GM23248 (cell line): ENCODE data around the gene TYSND1. TPM values are rescaled to one million over a fixed set of nuclear protein-coding genes. Genes with fewer than 3 reads are reported as not detected.
"Not testable (repeated sequence)": the region's sequence is repeated elsewhere in the genome, so short reads cannot be mapped to it uniquely, and the experiment has no call there.

ENCODE experiments used
- DNase-seq: peaks from one replicate; pipeline ENCODE4 v3.0.0-alpha.2; 2015
- H2AFZ ChIP-seq: fragments of 200-600 bp; sonication (generic); 2 replicates; pipeline ENCODE4 v1.6.1; 2016; ENCODE audit warnings: antibody characterized with exemption
- H3F3A ChIP-seq: fragments of 200-600 bp; sonication (generic); 2 replicates; pipeline ENCODE4 v1.6.1; 2016; ENCODE audit warnings: mild to moderate bottlenecking, antibody characterized with exemption, mixed run types; ENCODE audit not compliant: insufficient read depth
- H3K27ac ChIP-seq: fragments of 200-600 bp; sonication (generic); 2 replicates; pipeline ENCODE4 v1.5.1; 2016; ENCODE audit warnings: mild to moderate bottlenecking
- H3K27me3 ChIP-seq: fragments of 200-600 bp; sonication (generic); replicated peaks from 2 replicates; pipeline ENCODE4 v1.6.1; 2016; ENCODE audit warnings: mild to moderate bottlenecking; ENCODE audit not compliant: insufficient read depth
- H3K36me3 ChIP-seq: fragments of 200-600 bp; sonication (generic); 2 replicates; pipeline ENCODE4 v1.6.1; 2016; ENCODE audit warnings: low read depth, mild to moderate bottlenecking
- H3K4me1 ChIP-seq: fragments of 200-600 bp; sonication (generic); 2 replicates; pipeline ENCODE4 v1.6.1; 2016; ENCODE audit warnings: mild to moderate bottlenecking; ENCODE audit not compliant: insufficient read depth
- H3K4me2 ChIP-seq: fragments of 200-600 bp; sonication (generic); one replicate; pipeline ENCODE4 v1.6.1; 2016; ENCODE audit warnings: mild to moderate bottlenecking; ENCODE audit not compliant: unreplicated experiment
- H3K4me3 ChIP-seq: fragments of 200-600 bp; sonication (generic); 2 replicates; pipeline ENCODE4 v1.5.1; 2016; ENCODE audit warnings: mild to moderate bottlenecking
- H3K79me2 ChIP-seq: fragments of 200-600 bp; sonication (generic); 2 replicates; pipeline ENCODE4 v1.6.1; 2016; ENCODE audit warnings: mild to moderate bottlenecking; ENCODE audit not compliant: insufficient read depth
- H3K9ac ChIP-seq: fragments of 200-600 bp; sonication (generic); 2 replicates; pipeline ENCODE4 v1.6.1; 2016; ENCODE audit warnings: mild to moderate bottlenecking
- H3K9me2 ChIP-seq: fragments of 200-600 bp; sonication (generic); 2 replicates; pipeline ENCODE4 v1.6.1; 2016; ENCODE audit warnings: mixed run types, mild to moderate bottlenecking, moderate library complexity; ENCODE audit not compliant: insufficient read depth
- H3K9me3 ChIP-seq: fragments of 200-600 bp; sonication (generic); one replicate; pipeline ENCODE4 v1.6.1; 2017; ENCODE audit warnings: low read depth
- H4K20me1 ChIP-seq: fragments of 200-600 bp; sonication (generic); 2 replicates; pipeline ENCODE4 v1.6.0; 2016; ENCODE audit not compliant: insufficient read depth
- EZH2 ChIP-seq: fragments of 200-600 bp; sonication (generic); IDR thresholded peaks from 2 replicates; pipeline ENCODE4 v1.6.1; 2018; ENCODE audit warnings: antibody characterized with exemption, mild to moderate bottlenecking; ENCODE audit not compliant: insufficient read depth, poor library complexity, severe bottlenecking
- EZH2phosphoT487 ChIP-seq: fragments of 200-600 bp; sonication (generic); IDR thresholded peaks from 2 replicates; pipeline ENCODE4 v1.6.1; 2018; ENCODE audit warnings: antibody characterized with exemption, moderate library complexity, mild to moderate bottlenecking, low read depth; ENCODE audit not compliant: insufficient read depth
- WGBS, 2 experiments: methylation state at CpG; one replicate each; pipeline ENCODE4 v1.1.6; 2015 to 2017; ENCODE audit warnings: low lambda C conversion rate in 2 of 2, low coverage in 1 of 2; ENCODE audit errors: missing lambda C conversion rate in 2 of 2; 5-methylcytosine and 5-hydroxymethylcytosine counted together
- in situ Hi-C: fragments of 300-500 bp; cut with MboI; formaldehyde crosslinking; loops from 2 replicates; pipeline ENCODE4 v1.15.0; 2020
- polyA plus RNA-seq: library from polyadenylated mRNA; unstranded; fragments of >200 nt; fragmentation: Nextera tagmentation; extraction: Ambion mirVana; gene quantifications from 2 replicates; pipeline ENCODE4 v1.2.1, GENCODE V29; 2016
- total RNA-seq: library from RNA; depleted of rRNA; stranded (reverse); fragments of >200 nt; shearing (Covaris generic); gene quantifications from 2 replicates; pipeline ENCODE4 v1.2.3, GENCODE V29; 2014

The TYSND1 gene
- total and polyA plus RNA-seq, 2 experiments from 2014 or later = 4.0 to 6.4 TPM

DNA sequence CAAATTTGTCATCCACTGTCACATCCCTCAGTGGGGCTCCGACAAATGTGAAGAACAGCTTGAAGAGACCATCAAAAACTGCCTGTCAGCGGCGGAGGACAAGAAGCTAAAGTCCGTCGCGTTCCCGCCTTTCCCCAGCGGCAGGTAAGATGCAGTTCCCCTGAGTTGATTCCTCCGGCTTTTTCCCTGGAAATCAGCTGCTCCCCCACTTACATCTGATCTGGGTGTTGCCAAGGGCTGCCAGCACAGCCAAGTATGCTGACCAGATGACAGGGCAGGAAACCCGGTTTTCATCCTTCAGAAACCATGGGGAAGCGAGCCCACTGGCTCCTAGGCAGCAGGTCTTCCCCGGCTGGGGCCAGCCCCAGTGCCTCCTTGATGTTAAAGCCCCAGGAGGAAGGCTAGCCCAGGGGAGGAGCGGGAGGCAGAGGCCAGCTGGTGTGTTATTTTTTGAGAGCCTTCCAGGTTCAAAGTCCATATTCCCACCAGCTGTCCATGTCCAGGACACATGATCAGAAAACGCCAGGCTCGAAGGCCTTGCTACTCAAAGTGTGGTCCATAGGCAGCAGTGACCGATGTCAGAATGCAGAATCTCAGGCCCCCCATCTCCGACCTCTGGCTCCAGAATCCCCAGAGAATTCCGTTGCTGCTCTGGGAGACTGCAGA, 37.3 kb downstream of the TYSND1 start:
- H3K4me3 ChIP-seq = no peak overlapping the region
- no peaks in the 10 kb centered on the region for H3K79me2 ChIP-seq
- H3F3A ChIP-seq = no peaks in the 10 kb centered on the region
- H3K4me2 ChIP-seq = no peak overlapping the region
- 86% methylated on average over 18 of the region's 18 CpGs for WGBS, 2 experiments
- peaks cover 4% of the 10 kb centered on the region; the same call in 1 of the 2 replicates for H3K36me3 ChIP-seq
- no peak overlapping the region for H3K9ac ChIP-seq
- H2AFZ ChIP-seq = no peak overlapping the region
- in situ Hi-C loops = no loop called here
- no peaks in the 10 kb centered on the region for H3K9me2 ChIP-seq
- H3K9me3 ChIP-seq = no peaks in the 10 kb centered on the region
- H3K27ac ChIP-seq = no peak overlapping the region
- H3K27me3 ChIP-seq = no peaks in the 10 kb centered on the region
- no peak for TF ChIP-seq EZH2phosphoT487
- TF ChIP-seq EZH2 = no peak
- DNase-seq = no peak
- no peaks in the 10 kb centered on the region for H3K4me1 ChIP-seq
- H4K20me1 ChIP-seq = no peaks in the 10 kb centered on the region

DNA sequence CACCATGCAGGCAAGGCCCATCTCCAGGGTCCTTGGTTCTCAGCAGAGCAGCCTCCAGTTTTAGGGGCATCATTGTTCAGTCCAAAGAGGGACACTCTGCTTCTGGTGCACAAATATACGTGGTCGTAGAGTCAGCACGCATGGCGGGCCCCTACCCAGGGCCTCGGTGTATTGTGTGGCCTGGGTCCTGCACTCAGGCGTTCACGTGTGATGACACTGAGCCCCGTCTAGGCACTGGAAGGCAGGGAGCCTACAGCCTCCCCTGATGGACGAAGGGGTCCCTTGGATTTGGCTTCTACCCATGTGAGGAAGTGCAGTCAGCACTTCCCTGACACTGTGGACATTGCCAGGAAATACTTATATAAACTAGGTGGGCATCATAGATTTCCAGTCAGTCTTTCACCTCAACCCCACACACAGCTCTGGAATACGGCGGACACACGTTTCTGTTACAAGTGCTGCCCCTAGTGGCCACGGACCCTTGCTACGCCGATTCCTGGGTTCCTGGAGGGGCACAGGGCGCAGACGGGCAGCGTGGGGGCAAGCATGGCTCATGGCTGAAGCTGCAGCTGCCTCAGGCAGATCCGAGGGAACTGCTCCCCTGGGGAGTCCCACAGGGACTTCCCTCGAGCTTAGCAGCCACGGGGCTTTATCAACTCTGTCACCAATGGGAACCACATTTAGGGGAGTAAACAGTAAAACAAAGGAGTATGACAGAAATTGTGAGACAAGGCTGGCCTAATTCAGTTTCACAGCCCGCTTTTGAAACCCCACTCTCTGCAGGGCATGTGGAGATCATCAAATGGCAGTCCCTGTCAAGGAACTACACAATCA, 39.3 kb downstream of the TYSND1 start:
- Histone ChIP-seq H3K4me2 (no peak overlapping the region), H3K27ac (no peak overlapping the region), H2AFZ (no peak overlapping the region), H4K20me1 (no peaks in the 10 kb centered on the region), H3K4me1 (no peaks in the 10 kb centered on the region), H3K27me3 (no peaks in the 10 kb centered on the region), H3K79me2 (no peaks in the 10 kb centered on the region), H3K4me3 (no peak overlapping the region), H3K9me3 (no peaks in the 10 kb centered on the region), H3F3A (no peaks in the 10 kb centered on the region), H3K9ac (no peak overlapping the region), H3K9me2 (no peaks in the 10 kb centered on the region), H3K36me3 (peaks cover 4% of the 10 kb centered on the region; the same call in 1 of the 2 replicates)
- WGBS, 2 experiments = 71 to 72% methylated on average over 22 of the region's 22 CpGs
- DNase-seq = peak; percentile 16
- in situ Hi-C loops = no loop called here
- TF ChIP-seq EZH2phosphoT487 (no peak), EZH2 (no peak)

DNA sequence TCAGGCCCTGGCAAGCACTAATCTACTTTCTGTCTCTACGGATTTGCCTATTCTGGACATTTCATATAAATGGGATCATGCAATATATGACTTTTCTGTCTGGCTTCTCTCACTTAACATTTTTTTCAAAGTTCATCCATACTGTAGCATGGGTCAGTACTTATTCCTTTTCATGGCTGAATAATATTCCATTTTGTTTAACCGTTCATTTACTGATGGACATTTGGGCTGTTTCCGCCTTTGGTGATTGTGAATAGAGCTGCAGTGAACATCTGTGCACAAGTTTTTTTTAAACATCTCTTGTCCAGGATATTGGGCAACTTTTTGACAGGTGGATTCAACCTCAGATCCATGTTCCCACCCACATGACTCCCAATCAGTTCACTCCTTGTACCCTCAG, 44.8 kb downstream of the TYSND1 start:
- H4K20me1 ChIP-seq = no peaks in the 10 kb centered on the region
- H3K4me3 ChIP-seq = no peak overlapping the region
- H3K79me2 ChIP-seq = no peaks in the 10 kb centered on the region
- no peaks in the 10 kb centered on the region for H3K4me1 ChIP-seq
- H3K27me3 ChIP-seq = no peaks in the 10 kb centered on the region
- in situ Hi-C loops = no loop called here
- no peaks in the 10 kb centered on the region for H3K9me3 ChIP-seq
- no peak overlapping the region for H3K9ac ChIP-seq
- DNase-seq = no peak
- TF ChIP-seq EZH2 (no peak), EZH2phosphoT487 (no peak)
- H3K9me2 ChIP-seq = no peaks in the 10 kb centered on the region
- WGBS, 2 experiments = 82% methylated on average over 3 of the region's 3 CpGs
- H3F3A ChIP-seq = no peaks in the 10 kb centered on the region
- no peak overlapping the region for H3K27ac ChIP-seq
- no peak overlapping the region for H3K4me2 ChIP-seq
- H2AFZ ChIP-seq = no peak overlapping the region
- no peaks in the 10 kb centered on the region for H3K36me3 ChIP-seq

DNA sequence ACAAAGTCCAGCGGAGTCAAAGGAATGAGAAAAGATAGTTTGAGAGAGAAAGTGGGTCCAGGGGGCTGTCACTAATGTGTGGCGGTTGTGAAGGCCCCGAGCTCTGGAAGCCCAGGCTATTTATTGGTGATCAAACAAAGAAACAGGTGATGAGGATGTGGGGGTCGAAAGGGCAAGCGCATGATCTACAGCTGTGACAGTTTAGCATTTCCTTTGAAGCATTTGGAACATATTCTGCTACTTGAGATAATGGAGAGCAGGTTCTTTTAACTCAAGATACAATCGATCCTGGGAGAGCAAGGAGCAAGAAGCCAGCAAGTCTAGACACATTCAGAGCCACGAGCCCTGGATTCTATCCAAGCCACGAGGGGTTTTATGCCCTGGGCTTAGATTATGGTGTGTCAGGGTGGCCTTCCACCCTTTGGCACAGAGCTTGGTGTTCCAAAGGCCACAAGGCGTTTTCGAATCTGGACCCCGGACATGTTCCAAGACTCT, 45.4 kb downstream of the TYSND1 start:
- H3K4me1 ChIP-seq, H4K20me1 ChIP-seq, H3K4me2 ChIP-seq, H3K9ac ChIP-seq, H3F3A ChIP-seq, DNase-seq, H3K79me2 ChIP-seq, H3K27ac ChIP-seq, H3K9me3 ChIP-seq, H2AFZ ChIP-seq, H3K4me3 ChIP-seq, H3K36me3 ChIP-seq, H3K27me3 ChIP-seq, H3K9me2 ChIP-seq, in situ Hi-C loops: not testable (repeated sequence)
- 56 to 59% methylated on average over 11 of the region's 11 CpGs for WGBS, 2 experiments
